Keratinocyte (primary cell): Measurements from ENCODE around the gene KRT14. TPM values are rescaled to one million over a fixed set of nuclear protein-coding genes. Genes with fewer than 3 reads are reported as not detected.
A peak's percentile ranks its signal among the peaks of the same experiment; 100 is the strongest.

Experiments
- DNase-seq: peaks from one replicate; pipeline ENCODE4 v3.0.0-alpha.2; 2011; ENCODE audit warnings: low read depth, missing footprints, low spot score
- FAIRE-seq: peaks from 2 replicates; lab custom pipeline; 2011; peaks lifted over from hg19 to GRCh38; lab: Jason Lieb, UNC
- H2AFZ ChIP-seq: 2 replicates; pipeline ENCODE4 v1.6.0; 2012; ENCODE audit warnings: low read length, control low read depth, inconsistent platforms; ENCODE audit not compliant: control insufficient read depth
- H3K27ac ChIP-seq: 2 replicates; pipeline ENCODE4 v1.5.1; 2011; ENCODE audit warnings: low read length; ENCODE audit not compliant: control insufficient read depth, insufficient read depth
- H3K27me3 ChIP-seq: 3 replicates; pipeline ENCODE4 v1.6.0; 2011; ENCODE audit warnings: low read length; ENCODE audit not compliant: control insufficient read depth, insufficient read depth; ENCODE audit errors: extremely low read depth
- H3K36me3 ChIP-seq, 2 experiments: 2 replicates in 1 of 2; 3 replicates in 1 of 2; pipeline ENCODE4 v1.5.1; 2011; ENCODE audit warnings: low read length in 2 of 2, mild to moderate bottlenecking in 1 of 2; ENCODE audit not compliant: control insufficient read depth in 2 of 2, insufficient read depth in 2 of 2; ENCODE audit errors: extremely low read depth in 1 of 2
- H3K4me1 ChIP-seq: 3 replicates; pipeline ENCODE4 v1.5.1; 2011; ENCODE audit warnings: low read length; ENCODE audit not compliant: control insufficient read depth, insufficient read depth; ENCODE audit errors: extremely low read depth
- H3K4me2 ChIP-seq: 3 replicates; pipeline ENCODE4 v1.6.0; 2011; ENCODE audit warnings: low read depth, low read length; ENCODE audit not compliant: control insufficient read depth, insufficient read depth; ENCODE audit errors: extremely low read depth
- H3K4me3 ChIP-seq, 3 experiments: fragments of 200-600 bp in 1 of 3; sonication (generic) in 1 of 3; 2 replicates in 2 of 3; 3 replicates in 1 of 3; pipeline ENCODE4 v1.5.1; 2011 to 2016; ENCODE audit warnings: low read length in 3 of 3, mild to moderate bottlenecking in 3 of 3, control low read depth in 2 of 3, inconsistent platforms in 1 of 3, low read depth in 1 of 3, mixed read lengths in 1 of 3, mixed run types in 1 of 3, moderate library complexity in 1 of 3; ENCODE audit not compliant: control insufficient read depth in 2 of 3, insufficient read depth in 2 of 3; ENCODE audit errors: extremely low read depth in 1 of 3
- H3K79me2 ChIP-seq: 2 replicates; pipeline ENCODE4 v1.6.0; 2012; ENCODE audit warnings: low read length; ENCODE audit not compliant: control insufficient read depth, insufficient read depth
- H3K9ac ChIP-seq: 3 replicates; pipeline ENCODE4 v1.6.0; 2011; ENCODE audit warnings: low read length; ENCODE audit not compliant: control insufficient read depth, insufficient read depth; ENCODE audit errors: extremely low read depth
- H3K9me1 ChIP-seq: 3 replicates; pipeline ENCODE4 v1.6.0; 2011; ENCODE audit warnings: low read length; ENCODE audit not compliant: control insufficient read depth, insufficient read depth; ENCODE audit errors: extremely low read depth
- H3K9me3 ChIP-seq: 2 replicates; pipeline ENCODE4 v1.5.1; 2012; ENCODE audit warnings: low read depth, low read length; ENCODE audit not compliant: control insufficient read depth
- H4K20me1 ChIP-seq: 3 replicates; pipeline ENCODE4 v1.6.0; 2011; ENCODE audit warnings: low read length; ENCODE audit not compliant: control insufficient read depth, insufficient read depth; ENCODE audit errors: extremely low read depth
- EZH2 ChIP-seq: IDR thresholded peaks from one replicate; pipeline ENCODE4 v1.6.1; 2012; ENCODE audit warnings: inconsistent platforms, mild to moderate bottlenecking, low read length, moderate library complexity
- dilution Hi-C: fragments of 300-500 bp; cut with MboI; formaldehyde crosslinking; loops from one replicate; pipeline ENCODE4 v1.7.0; 2020; ENCODE audit warnings: low sequenced_read_pairs; ENCODE audit not compliant: extremely low pct_ligation_motif_present
- polyA minus RNA-seq, 3 experiments: library from RNA; depleted of rRNA, polyadenylated mRNA; stranded (reverse); fragments of >200 nt; gene quantifications; 1 replicate in 1 of 3; 2 replicates in 1 of 3; 3 replicates in 1 of 3; pipeline ENCODE4 v1.2.3, GENCODE V29; 2011
- polyA plus RNA-seq, 5 experiments: library from polyadenylated mRNA; depleted of rRNA in 3 of 5; stranded (reverse) in 3 of 5; stranded (forward) in 1 of 5; unstranded in 1 of 5; fragments of >200 nt; gene quantifications; 1 replicate in 1 of 5; 2 replicates in 3 of 5; 3 replicates in 1 of 5; pipeline versions ENCODE4 v1.2.1 to v1.2.3, GENCODE V29; 2011 to 2012; ENCODE audit warnings: missing spikeins in 2 of 5, low read depth in 1 of 5, low replicate concordance in 1 of 5
- TF ChIP-seq, protein P1 (sequence below), 3 experiments: IDR thresholded peaks in 1 of 3; conservative IDR thresholded peaks in 1 of 3; optimal IDR thresholded peaks in 1 of 3; 2 replicates in 2 of 3; 3 replicates in 1 of 3; pipeline versions ENCODE3 to v1.5.1; 2011; ENCODE audit warnings: low read length in 3 of 3, mild to moderate bottlenecking in 3 of 3, moderate library complexity in 2 of 3, control low read depth in 1 of 3, inconsistent platforms in 1 of 3; ENCODE audit not compliant: insufficient read depth in 2 of 3; ENCODE audit errors: extremely low read depth in 1 of 3

Gene KRT14
- polyA plus RNA-seq (26,041 to 32,523 TPM (median 29,603 TPM) in 3 replicates), polyA minus RNA-seq (19,979 to 26,270 TPM (median 20,630 TPM) in 3 replicates)
- polyA plus RNA-seq (2011; ENCODE audit: low read depth) = 31,901 TPM
- 21,475 and 38,030 TPM in 2 replicates for polyA plus RNA-seq (2011; cell fraction: cytosol; rRNA removed)
- 27,919 and 28,945 TPM in 2 replicates for polyA plus RNA-seq (2011; cell fraction: nucleus; rRNA removed)
- 14,568 and 23,086 TPM in 2 replicates for polyA plus RNA-seq (2012; ENCODE audit: low replicate concordance)
- polyA minus RNA-seq (2011; cell fraction: cytosol; rRNA and poly(A)+ RNA removed) = 27,275 TPM
- 10,810 and 12,637 TPM in 2 replicates for polyA minus RNA-seq (2011; cell fraction: nucleus; rRNA and poly(A)+ RNA removed)

DNA sequence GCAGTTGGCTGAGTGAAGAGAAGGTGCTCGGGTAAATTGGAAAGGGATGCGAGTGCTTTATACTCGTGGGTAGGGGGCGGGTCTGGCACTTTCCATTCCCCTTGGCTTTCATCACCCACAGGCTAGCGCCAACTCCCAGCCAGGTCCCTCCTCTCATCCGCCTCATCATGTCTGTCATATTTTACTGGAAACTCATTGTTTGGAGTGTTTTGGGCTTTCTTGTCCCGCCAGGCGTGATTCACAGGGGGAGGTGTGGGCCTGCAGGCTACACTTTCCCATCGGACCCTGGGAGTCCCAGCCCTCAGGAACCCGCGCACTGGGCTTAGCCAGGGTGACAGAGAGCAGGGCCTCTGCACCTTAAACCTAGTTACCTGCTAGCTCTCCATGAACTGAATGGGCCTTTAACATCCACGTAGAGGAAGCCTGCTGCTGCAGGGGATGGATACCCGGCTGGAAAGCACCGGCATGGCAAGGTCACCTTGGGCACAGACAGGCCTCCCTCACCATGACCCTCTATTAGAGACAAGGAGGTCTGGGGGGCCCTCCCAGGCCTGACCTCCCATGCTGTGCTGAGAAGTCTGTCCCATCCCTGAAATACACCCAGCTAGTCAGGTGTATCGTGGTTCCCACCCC lies at the start of gene KRT14:
Gene KRT14 (minus strand): TSS at position 33 of the 633 bp plus-strand sequence. CDS start 61 bp downstream, outside the sequence.
- Histone ChIP-seq H3K4me2 (peak within 1 kb of the TSS; percentile 78), H3K4me1 (peaks cover 34% of the 10 kb centered on the region), H3K27me3 (no peaks in the 10 kb centered on the region), H3K9me3 (no peaks in the 10 kb centered on the region), H3K36me3 (peaks cover 14 to 31% of the 10 kb centered on the region in 2 experiments), H3K4me3 (peak within 1 kb of the TSS; percentile 64 to 94 (median 90)), H2AFZ (no peak within 1 kb of the TSS), H3K27ac (peak within 1 kb of the TSS; percentile 97), H3K9me1 (no peaks in the 10 kb centered on the region), H3K79me2 (peaks cover 24% of the 10 kb centered on the region), H4K20me1 (peaks cover 31% of the 10 kb centered on the region), H3K9ac (peak within 1 kb of the TSS; percentile 96)
- FAIRE-seq (peak; percentile 90), DNase-seq (peak; percentile 91)
- TF ChIP-seq, protein P1, sequence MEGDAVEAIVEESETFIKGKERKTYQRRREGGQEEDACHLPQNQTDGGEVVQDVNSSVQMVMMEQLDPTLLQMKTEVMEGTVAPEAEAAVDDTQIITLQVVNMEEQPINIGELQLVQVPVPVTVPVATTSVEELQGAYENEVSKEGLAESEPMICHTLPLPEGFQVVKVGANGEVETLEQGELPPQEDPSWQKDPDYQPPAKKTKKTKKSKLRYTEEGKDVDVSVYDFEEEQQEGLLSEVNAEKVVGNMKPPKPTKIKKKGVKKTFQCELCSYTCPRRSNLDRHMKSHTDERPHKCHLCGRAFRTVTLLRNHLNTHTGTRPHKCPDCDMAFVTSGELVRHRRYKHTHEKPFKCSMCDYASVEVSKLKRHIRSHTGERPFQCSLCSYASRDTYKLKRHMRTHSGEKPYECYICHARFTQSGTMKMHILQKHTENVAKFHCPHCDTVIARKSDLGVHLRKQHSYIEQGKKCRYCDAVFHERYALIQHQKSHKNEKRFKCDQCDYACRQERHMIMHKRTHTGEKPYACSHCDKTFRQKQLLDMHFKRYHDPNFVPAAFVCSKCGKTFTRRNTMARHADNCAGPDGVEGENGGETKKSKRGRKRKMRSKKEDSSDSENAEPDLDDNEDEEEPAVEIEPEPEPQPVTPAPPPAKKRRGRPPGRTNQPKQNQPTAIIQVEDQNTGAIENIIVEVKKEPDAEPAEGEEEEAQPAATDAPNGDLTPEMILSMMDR (optimal IDR thresholded peaks at IDR 0.05 in 1 of 3, IDR thresholded peaks at IDR 0.05 in 1 of 3, conservative IDR thresholded peaks at IDR 0.05 in 1 of 3; ENCODE audit: extremely low read depth in 1 of 3, insufficient read depth in 2 of 3, low read length in 3 of 3) = no peak
- TF ChIP-seq EZH2 = no peak
- dilution Hi-C loops = no loop called here

DNA sequence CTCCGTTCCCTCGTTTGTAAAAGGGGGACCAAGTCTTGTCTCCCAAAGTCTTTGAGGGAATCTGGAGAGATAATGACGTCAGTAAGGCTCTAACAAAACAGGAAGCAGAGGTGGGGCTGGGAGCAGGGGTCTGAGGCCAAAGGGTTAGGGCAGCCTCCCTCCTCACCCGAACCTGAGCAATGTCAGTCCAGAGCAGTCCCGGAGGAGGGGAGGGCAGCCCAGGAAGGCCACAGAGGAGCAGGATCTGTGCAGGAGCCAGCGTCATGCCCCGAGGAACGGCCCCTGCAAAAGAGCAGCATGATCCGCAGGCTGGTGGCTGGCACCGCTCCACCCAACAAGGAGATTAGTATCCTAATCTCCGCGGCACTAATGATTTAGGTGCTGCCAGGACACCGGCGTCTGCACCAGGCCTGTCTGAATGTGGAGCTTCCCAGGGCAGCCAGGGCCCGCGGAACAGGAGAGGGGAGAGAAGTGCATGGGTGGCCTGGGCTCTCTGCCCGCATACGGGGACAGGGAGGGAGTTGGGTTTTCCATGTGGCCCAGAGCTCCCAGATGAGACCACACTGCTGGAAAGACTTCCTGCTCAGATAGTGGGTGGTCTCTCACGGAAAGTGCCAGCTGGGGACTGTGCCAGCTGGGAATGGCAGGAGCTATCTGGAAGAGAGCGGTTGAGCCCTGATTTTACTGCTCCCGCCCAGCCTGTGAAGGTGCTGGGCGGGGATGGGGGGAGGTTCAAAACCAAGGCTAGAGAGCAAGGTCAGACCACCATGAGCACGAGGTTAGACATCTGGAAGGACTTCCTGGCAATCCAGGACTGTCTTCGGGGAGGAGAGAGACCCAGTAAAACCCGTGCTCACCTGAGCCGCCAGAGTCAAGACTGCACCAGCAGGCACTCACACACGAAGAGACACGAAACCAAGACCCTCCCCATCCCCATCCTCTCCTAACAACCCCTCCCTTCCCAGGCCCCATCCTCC lies 48.7 kb upstream of the KRT14 start:
- FAIRE-seq (no peak), DNase-seq (no peak)
- H3K9me3 ChIP-seq = no peaks in the 10 kb centered on the region
- TF ChIP-seq, protein P1 (optimal IDR thresholded peaks at IDR 0.05 in 1 of 3, IDR thresholded peaks at IDR 0.05 in 1 of 3, conservative IDR thresholded peaks at IDR 0.05 in 1 of 3; ENCODE audit: extremely low read depth in 1 of 3, insufficient read depth in 2 of 3, low read length in 3 of 3) = no peak
- TF ChIP-seq EZH2 = no peak
- H3K36me3 ChIP-seq = no peaks in the 10 kb centered on the region
- H3K9ac ChIP-seq = peak overlapping the region; percentile 42
- H3K4me2 ChIP-seq = peak overlapping the region; percentile 41
- no peaks in the 10 kb centered on the region for H3K79me2 ChIP-seq
- H3K9me1 ChIP-seq = no peaks in the 10 kb centered on the region
- H2AFZ ChIP-seq = peak overlapping the region; percentile 55
- no peak overlapping the region for H3K4me3 ChIP-seq
- peaks cover 24% of the 10 kb centered on the region for H3K4me1 ChIP-seq
- H3K27me3 ChIP-seq = no peaks in the 10 kb centered on the region
- no peaks in the 10 kb centered on the region for H4K20me1 ChIP-seq
- no peak overlapping the region for H3K27ac ChIP-seq
- dilution Hi-C loops = no loop called here
